HepG2 (cell line): ENCODE results near the gene LTA4H. TPM values are rescaled to one million over a fixed set of nuclear protein-coding genes. Genes with fewer than 3 reads are reported as not detected.

Source experiments
- ATRX ChIP-seq: sonication (generic); formaldehyde crosslinking; IDR thresholded peaks from 2 replicates; pipeline ENCODE4 v1.4.0; 2020; ENCODE audit warnings: missing genetic modification reagents, borderline replicate concordance
- BCL6 ChIP-seq: IDR thresholded peaks from 2 replicates; pipeline ENCODE4 v1.6.1; 2016; ENCODE audit warnings: missing genetic modification reagents, missing compliant biosample characterization
- CREM ChIP-seq, 2 experiments: sonication (generic) in 1 of 2; formaldehyde crosslinking in 1 of 2; IDR thresholded peaks; 2 replicates each; pipeline versions ENCODE4 v1.4.0 to v1.6.1; 2016 to 2020; ENCODE audit warnings: antibody characterized with exemption in 1 of 2, mild to moderate bottlenecking in 1 of 2, missing genetic modification reagents in 1 of 2
- GATAD2A ChIP-seq: IDR thresholded peaks from 2 replicates; pipeline ENCODE4 v1.6.1; 2016
- HMG20A ChIP-seq: IDR thresholded peaks from 2 replicates; pipeline ENCODE4 v1.6.1; 2016; ENCODE audit warnings: borderline replicate concordance
- HOXD1 ChIP-seq: sonication (generic); formaldehyde crosslinking; IDR thresholded peaks from 2 replicates; pipeline ENCODE4 v1.5.0; 2020; ENCODE audit warnings: missing genetic modification reagents
- PHF21A ChIP-seq: sonication (generic); formaldehyde crosslinking; IDR thresholded peaks from 2 replicates; pipeline ENCODE4 v1.5.0; 2020; ENCODE audit warnings: mild to moderate bottlenecking, missing genetic modification reagents
- SAFB2 ChIP-seq: sonication (generic); formaldehyde crosslinking; IDR thresholded peaks from 2 replicates; pipeline ENCODE4 v1.5.1; 2020; ENCODE audit warnings: missing genetic modification reagents, low read depth, mild to moderate bottlenecking, borderline replicate concordance
- ZFP36 ChIP-seq: fragments of 150-350 bp; IDR thresholded peaks from 2 replicates; pipeline ENCODE4 v1.6.1; 2018; ENCODE audit warnings: borderline replicate concordance, low read length, low read depth; ENCODE audit not compliant: partially characterized antibody
- ZFP41 ChIP-seq: sonication (generic); formaldehyde crosslinking; IDR thresholded peaks from 2 replicates; pipeline ENCODE4 v1.4.0; 2020; ENCODE audit warnings: mild to moderate bottlenecking, missing genetic modification reagents, borderline replicate concordance
- ZFP90 ChIP-seq: sonication (generic); formaldehyde crosslinking; IDR thresholded peaks from 2 replicates; pipeline ENCODE4 v1.8.0; 2022; ENCODE audit warnings: missing genetic modification reagents, mild to moderate bottlenecking, inconsistent platforms, borderline replicate concordance
- ZNF260 ChIP-seq: sonication (generic); formaldehyde crosslinking; IDR thresholded peaks from 2 replicates; pipeline ENCODE4 v1.4.0; 2020; ENCODE audit warnings: missing genetic modification reagents, low read depth, mild to moderate bottlenecking, borderline replicate concordance
- ZNF761 ChIP-seq: sonication (generic); formaldehyde crosslinking; conservative IDR thresholded peaks from 2 replicates; pipeline ENCODE4 v1.4.0; 2020; ENCODE audit warnings: mild to moderate bottlenecking, missing genetic modification reagents
- ZSCAN12 ChIP-seq: sonication (generic); formaldehyde crosslinking; IDR thresholded peaks from 2 replicates; pipeline ENCODE4 v1.9.0; 2021; ENCODE audit warnings: mild to moderate bottlenecking, missing genetic modification reagents
- ZSCAN29 ChIP-seq: sonication (generic); formaldehyde crosslinking; conservative IDR thresholded peaks from 2 replicates; pipeline ENCODE4 v1.4.0; 2020; ENCODE audit warnings: mild to moderate bottlenecking, missing genetic modification reagents
- polyA plus RNA-seq, 8 experiments: library from polyadenylated mRNA; depleted of rRNA in 3 of 8; stranded (reverse) in 7 of 8; unstranded in 1 of 8; fragments of >200 nt; fragmentation: Illumina TruSeq in 4 of 8; extraction: Trizol in 4 of 8; gene quantifications; 2 replicates each; pipeline versions ENCODE4 v1.2.1 to v1.2.3, GENCODE V29; 2011 to 2016; ENCODE audit warnings: low read depth in 4 of 8, missing spikeins in 1 of 8, mixed read lengths in 1 of 8; ENCODE audit not compliant: insufficient read depth in 1 of 8
- total RNA-seq, 5 experiments: library from RNA; depleted of rRNA; stranded (reverse); fragments of >200 nt; fragmentation: Illumina TruSeq; extraction: Trizol; gene quantifications; 2 replicates each; pipeline ENCODE4 v1.2.3, GENCODE V29; 2016; ENCODE audit warnings: low read depth in 1 of 5
- TF ChIP-seq, protein P1 (sequence below), 2 experiments: sonication (generic) in 1 of 2; formaldehyde crosslinking in 1 of 2; IDR thresholded peaks; 2 replicates each; pipeline versions ENCODE4 v1.4.0 to v1.6.1; 2018 to 2020; ENCODE audit warnings: missing genetic modification reagents in 2 of 2, borderline replicate concordance in 1 of 2, low read depth in 1 of 2, mild to moderate bottlenecking in 1 of 2, missing biosample characterization in 1 of 2
- TF ChIP-seq, protein P2 (sequence below): sonication (generic); formaldehyde crosslinking; IDR thresholded peaks from 2 replicates; pipeline ENCODE4 v1.5.0; 2020; ENCODE audit warnings: missing genetic modification reagents
- TF ChIP-seq, protein P3 (sequence below): sonication (generic); formaldehyde crosslinking; IDR thresholded peaks from 2 replicates; pipeline ENCODE4 v1.8.1; 2023; ENCODE audit warnings: mild to moderate bottlenecking, missing genetic modification reagents, borderline replicate concordance
- TF ChIP-seq, protein P4 (sequence below): sonication (generic); formaldehyde crosslinking; IDR thresholded peaks from 2 replicates; pipeline ENCODE4 v1.4.0; 2020; ENCODE audit warnings: missing genetic modification reagents

Gene LTA4H
- total and polyA plus RNA-seq, 2 of the 13 experiments (the other 11 are each of a cell fraction or from before 2014, with no cell fraction given), result 87.5 to 90.4 TPM

DNA sequence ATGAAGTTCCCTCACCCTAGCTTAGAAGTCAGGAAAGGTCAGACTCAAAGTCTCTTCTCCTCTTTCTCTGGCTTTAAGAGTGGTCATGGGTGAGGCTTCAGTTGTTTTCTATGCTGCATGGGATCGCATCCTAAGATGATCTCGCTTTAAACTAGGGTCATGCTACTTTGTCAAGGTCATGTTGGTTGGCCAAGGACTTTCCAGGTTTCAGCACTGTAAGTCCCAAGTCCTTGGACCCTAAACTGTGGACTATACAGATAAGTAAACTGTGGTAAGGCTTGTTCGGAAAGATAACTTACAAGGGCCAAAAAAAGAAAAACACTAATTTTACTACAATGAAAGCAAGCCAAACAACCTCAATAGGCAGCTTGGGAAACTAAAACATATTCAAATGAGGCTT, 56.6 kb downstream of the LTA4H start (continued):
- TF ChIP-seq HMG20A (CRISPR knock-in tag) (peak; percentile 15; the same call in 1 of the 2 replicates), HOXD1 (CRISPR knock-in tag) (no peak), BCL6 (CRISPR knock-in tag) (peak; percentile 68), ZNF260 (CRISPR knock-in tag) (no peak), ZFP36 (no peak), ZSCAN12 (CRISPR knock-in tag) (no peak), PHF21A (CRISPR knock-in tag) (no peak), CREM (IDR thresholded peaks at IDR 0.05) (peak; percentile 39; the same call in 1 of the 2 replicates), CREM (CRISPR knock-in tag; IDR thresholded peaks at IDR 0.05) (no peak), GATAD2A (peak; percentile 58; the same call in 1 of the 2 replicates), ZFP90 (CRISPR knock-in tag) (no peak), ZSCAN29 (CRISPR knock-in tag) (no peak), ZFP41 (CRISPR knock-in tag) (no peak), ATRX (CRISPR knock-in tag) (no peak), ZNF761 (CRISPR knock-in tag) (no peak), SAFB2 (CRISPR knock-in tag) (no peak)
- TF ChIP-seq, protein P1, sequence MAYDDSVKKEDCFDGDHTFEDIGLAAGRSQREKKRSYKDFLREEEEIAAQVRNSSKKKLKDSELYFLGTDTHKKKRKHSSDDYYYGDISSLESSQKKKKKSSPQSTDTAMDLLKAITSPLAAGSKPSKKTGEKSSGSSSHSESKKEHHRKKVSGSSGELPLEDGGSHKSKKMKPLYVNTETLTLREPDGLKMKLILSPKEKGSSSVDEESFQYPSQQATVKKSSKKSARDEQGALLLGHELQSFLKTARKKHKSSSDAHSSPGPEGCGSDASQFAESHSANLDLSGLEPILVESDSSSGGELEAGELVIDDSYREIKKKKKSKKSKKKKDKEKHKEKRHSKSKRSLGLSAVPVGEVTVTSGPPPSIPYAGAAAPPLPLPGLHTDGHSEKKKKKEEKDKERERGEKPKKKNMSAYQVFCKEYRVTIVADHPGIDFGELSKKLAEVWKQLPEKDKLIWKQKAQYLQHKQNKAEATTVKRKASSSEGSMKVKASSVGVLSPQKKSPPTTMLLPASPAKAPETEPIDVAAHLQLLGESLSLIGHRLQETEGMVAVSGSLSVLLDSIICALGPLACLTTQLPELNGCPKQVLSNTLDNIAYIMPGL (CRISPR knock-in tag; IDR thresholded peaks at IDR 0.05; ENCODE audit: borderline replicate concordance in 1 of 2, low read depth in 1 of 2), result no peak
- TF ChIP-seq, protein P2, sequence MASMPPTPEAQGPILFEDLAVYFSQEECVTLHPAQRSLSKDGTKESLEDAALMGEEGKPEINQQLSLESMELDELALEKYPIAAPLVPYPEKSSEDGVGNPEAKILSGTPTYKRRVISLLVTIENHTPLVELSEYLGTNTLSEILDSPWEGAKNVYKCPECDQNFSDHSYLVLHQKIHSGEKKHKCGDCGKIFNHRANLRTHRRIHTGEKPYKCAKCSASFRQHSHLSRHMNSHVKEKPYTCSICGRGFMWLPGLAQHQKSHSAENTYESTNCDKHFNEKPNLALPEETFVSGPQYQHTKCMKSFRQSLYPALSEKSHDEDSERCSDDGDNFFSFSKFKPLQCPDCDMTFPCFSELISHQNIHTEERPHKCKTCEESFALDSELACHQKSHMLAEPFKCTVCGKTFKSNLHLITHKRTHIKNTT (CRISPR knock-in tag), result no peak
- TF ChIP-seq, protein P3, sequence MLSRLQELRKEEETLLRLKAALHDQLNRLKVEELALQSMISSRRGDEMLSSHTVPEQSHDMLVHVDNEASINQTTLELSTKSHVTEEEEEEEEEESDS (CRISPR knock-in tag), result no peak
- TF ChIP-seq, protein P4, sequence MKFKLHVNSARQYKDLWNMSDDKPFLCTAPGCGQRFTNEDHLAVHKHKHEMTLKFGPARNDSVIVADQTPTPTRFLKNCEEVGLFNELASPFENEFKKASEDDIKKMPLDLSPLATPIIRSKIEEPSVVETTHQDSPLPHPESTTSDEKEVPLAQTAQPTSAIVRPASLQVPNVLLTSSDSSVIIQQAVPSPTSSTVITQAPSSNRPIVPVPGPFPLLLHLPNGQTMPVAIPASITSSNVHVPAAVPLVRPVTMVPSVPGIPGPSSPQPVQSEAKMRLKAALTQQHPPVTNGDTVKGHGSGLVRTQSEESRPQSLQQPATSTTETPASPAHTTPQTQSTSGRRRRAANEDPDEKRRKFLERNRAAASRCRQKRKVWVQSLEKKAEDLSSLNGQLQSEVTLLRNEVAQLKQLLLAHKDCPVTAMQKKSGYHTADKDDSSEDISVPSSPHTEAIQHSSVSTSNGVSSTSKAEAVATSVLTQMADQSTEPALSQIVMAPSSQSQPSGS, result peak; percentile 31; the same call in 1 of the 2 replicates
